ENCODE data around the gene DGKQ.

DGKQ gene

GRCh38 chr4:970854-971520 lies 2.4 kb downstream of the DGKQ start:
- DNase-seq (ENCODE audit: insufficient read length, low spot score) (no peak), FAIRE-seq (no peak)
- no peak for TF ChIP-seq TAF1 (IDR thresholded peaks at IDR 0.05; ENCODE audit: low read depth, low read length)
- TF ChIP-seq PAX5 (IDR thresholded peaks at IDR 0.05; ENCODE audit: insufficient read depth, low read length, severe bottlenecking) = no peak
- TF ChIP-seq SPI1 (IDR thresholded peaks at IDR 0.05; ENCODE audit: low read depth, low read length) = no peak
- no peak for TF ChIP-seq POLR2A (IDR thresholded peaks at IDR 0.05; ENCODE audit: low read depth, low read length)
- TF ChIP-seq POLR2AphosphoS5 (IDR thresholded peaks at IDR 0.05; ENCODE audit: low read depth, low read length) = no peak
- TF ChIP-seq POU2F2 (IDR thresholded peaks at IDR 0.05; ENCODE audit: low read depth, low read length) = no peak

DNA sequence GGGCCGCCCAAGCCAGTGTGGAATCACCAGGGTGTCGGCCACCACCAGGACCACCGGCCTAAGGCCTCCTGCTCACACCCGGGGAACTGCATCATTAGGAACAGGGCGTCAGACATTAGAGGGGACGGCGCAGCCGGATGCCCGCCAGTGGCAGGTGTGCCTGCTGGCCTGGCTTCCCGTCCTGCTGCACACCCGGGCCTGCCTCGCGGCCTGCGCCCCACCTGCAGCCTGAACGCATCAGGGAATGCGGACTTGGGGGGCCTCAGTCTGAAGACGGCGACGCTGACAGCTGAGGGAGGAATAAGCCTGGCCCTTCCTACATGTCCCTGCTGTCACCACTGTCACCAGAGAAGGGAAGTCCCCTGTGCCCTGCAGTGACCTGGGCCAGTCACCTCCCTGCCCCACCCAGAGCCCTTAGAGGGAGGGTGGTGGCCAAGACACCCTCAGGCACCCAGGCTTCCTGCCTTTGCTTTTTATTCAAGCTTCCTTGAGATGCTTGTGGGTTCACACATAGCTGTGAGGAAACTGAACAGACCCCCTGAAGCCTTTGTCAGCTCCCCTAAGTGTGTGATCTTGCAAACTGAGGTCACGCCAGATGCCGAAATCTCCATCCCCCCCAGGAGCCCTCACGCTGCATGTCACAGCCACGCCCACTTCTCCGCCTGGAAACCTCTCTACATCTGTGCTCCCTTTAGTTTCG lies 3.2 kb downstream of the DGKQ start:
- TF ChIP-seq TAF1 (IDR thresholded peaks at IDR 0.05; ENCODE audit: low read depth, low read length) (no peak), PAX5 (IDR thresholded peaks at IDR 0.05; ENCODE audit: insufficient read depth, low read length, severe bottlenecking) (no peak), POLR2AphosphoS5 (IDR thresholded peaks at IDR 0.05; ENCODE audit: low read depth, low read length) (no peak), POLR2A (IDR thresholded peaks at IDR 0.05; ENCODE audit: low read depth, low read length) (no peak), SPI1 (IDR thresholded peaks at IDR 0.05; ENCODE audit: low read depth, low read length) (no peak), POU2F2 (IDR thresholded peaks at IDR 0.05; ENCODE audit: low read depth, low read length) (no peak)
- no peak for DNase-seq (ENCODE audit: insufficient read length, low spot score)
- no peak for FAIRE-seq

DNA sequence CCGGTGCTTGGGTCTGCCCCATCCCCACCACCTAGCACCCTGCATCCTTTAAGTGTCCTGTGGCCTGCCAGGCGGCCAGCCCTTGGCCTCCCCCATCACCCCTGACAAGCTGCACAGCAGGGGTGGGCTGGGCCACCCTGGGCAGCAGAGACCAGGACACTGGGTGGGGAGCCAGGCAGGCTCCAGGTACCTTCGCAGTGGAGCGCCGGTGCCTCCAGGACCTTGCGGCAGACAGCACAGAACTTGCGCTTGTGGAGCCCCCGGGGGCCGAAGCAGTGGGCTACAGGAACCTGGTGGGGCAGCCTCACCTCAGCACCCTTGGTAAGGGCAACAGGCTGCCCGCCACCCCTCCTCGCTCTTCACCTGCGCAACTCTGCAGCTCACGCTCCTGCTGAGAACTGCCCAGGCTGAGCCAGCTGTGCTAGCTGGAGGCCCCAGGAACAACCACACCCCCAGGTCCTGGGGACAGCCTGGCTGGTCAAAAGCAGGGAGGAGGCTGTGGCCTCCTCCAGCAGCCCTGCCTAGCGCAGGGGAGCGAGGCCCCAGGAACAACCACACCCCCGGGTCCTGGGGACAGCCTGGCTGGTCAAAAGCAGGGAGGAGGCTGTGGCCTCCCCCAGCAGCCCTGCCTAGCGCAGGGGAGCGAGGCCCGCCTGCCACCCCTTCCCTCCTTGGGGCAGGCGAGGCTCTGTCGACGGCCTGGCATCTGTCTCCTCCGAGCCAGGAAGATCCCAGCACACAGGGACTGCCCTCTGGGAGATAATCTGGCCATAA lies 4.6 kb downstream of the DGKQ start:
- DNase-seq (ENCODE audit: insufficient read length, low spot score) (no peak), FAIRE-seq (no peak)

GRCh38 chr4:968221-968620 lies 5.1 kb downstream of the DGKQ start:
- FAIRE-seq (no peak), DNase-seq (ENCODE audit: insufficient read length, low spot score) (no peak)
- TF ChIP-seq POLR2A (IDR thresholded peaks at IDR 0.05; ENCODE audit: low read depth, low read length) (no peak), POLR2AphosphoS5 (IDR thresholded peaks at IDR 0.05; ENCODE audit: low read depth, low read length) (no peak), POU2F2 (IDR thresholded peaks at IDR 0.05; ENCODE audit: low read depth, low read length) (no peak), SPI1 (IDR thresholded peaks at IDR 0.05; ENCODE audit: low read depth, low read length) (no peak), PAX5 (IDR thresholded peaks at IDR 0.05; ENCODE audit: insufficient read depth, low read length, severe bottlenecking) (no peak), TAF1 (IDR thresholded peaks at IDR 0.05; ENCODE audit: low read depth, low read length) (no peak)

More for the DNA sequence above, 4.6 kb downstream of the DGKQ start:
- TF ChIP-seq PAX5 (IDR thresholded peaks at IDR 0.05; ENCODE audit: insufficient read depth, low read length, severe bottlenecking) = no peak
- TF ChIP-seq POLR2A (IDR thresholded peaks at IDR 0.05; ENCODE audit: low read depth, low read length) = no peak
- no peak for TF ChIP-seq POLR2AphosphoS5 (IDR thresholded peaks at IDR 0.05; ENCODE audit: low read depth, low read length)
- TF ChIP-seq SPI1 (IDR thresholded peaks at IDR 0.05; ENCODE audit: low read depth, low read length) = no peak
- TF ChIP-seq TAF1 (IDR thresholded peaks at IDR 0.05; ENCODE audit: low read depth, low read length) = no peak

DNA sequence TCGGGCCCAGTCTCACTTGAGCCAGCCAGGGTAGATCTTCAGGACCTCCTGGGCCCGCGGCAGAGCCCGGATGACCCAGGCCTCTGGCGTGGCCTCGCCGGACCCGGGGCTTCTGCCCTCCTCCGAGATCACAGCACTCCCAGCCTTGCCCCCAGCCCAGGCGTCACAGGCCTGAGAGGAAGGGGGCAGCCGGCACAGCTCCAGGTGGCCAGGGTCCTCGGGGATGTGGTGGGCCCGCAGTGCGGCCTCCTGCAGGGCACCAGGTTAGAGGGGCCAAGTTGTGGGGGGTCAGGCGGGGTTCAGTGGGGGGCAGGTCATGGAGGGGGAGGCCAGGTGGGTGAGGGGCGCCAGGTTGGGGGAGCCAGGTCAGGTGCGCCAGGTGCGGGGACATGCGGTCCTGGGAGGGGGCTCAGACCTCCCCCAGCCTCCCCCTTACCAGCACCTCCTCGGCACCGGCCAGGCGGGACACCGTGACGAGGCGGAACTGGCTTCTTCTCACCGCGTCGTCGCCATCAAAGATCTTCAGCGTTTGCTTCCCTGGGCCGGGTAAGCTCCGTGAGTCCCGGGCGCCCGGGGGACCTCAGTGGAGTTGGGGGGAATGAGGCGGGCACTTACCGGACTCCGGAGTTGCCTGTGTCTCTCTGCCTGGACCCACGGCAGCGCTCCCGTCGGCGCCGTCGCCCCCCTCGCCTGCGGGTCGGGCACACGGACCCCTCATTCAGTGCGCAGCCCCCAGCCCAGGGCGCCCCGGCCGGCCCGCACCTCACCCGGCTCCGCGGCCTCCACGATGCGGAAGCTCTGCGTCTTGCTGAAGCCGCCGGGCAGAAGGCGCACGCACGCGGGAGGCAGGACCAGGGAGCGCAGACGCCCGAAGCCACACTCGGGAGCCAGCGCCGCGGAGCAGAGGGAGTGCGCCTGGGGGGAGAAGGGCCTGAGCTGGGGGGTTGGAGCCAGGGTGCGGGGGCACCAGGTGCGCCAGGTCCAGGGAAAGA lies 6.0 kb downstream of the DGKQ start:
- no peak for FAIRE-seq
- no peak for DNase-seq (ENCODE audit: insufficient read length, low spot score)
- no peak for TF ChIP-seq TAF1 (IDR thresholded peaks at IDR 0.05; ENCODE audit: low read depth, low read length)
- no peak for TF ChIP-seq PAX5 (IDR thresholded peaks at IDR 0.05; ENCODE audit: insufficient read depth, low read length, severe bottlenecking)
- TF ChIP-seq POLR2A (IDR thresholded peaks at IDR 0.05; ENCODE audit: low read depth, low read length) = no peak
- no peak for TF ChIP-seq POU2F2 (IDR thresholded peaks at IDR 0.05; ENCODE audit: low read depth, low read length)
- no peak for TF ChIP-seq POLR2AphosphoS5 (IDR thresholded peaks at IDR 0.05; ENCODE audit: low read depth, low read length)
- TF ChIP-seq SPI1 (IDR thresholded peaks at IDR 0.05; ENCODE audit: low read depth, low read length) = no peak

- TF ChIP-seq POLR2A (IDR thresholded peaks at IDR 0.05; ENCODE audit: low read depth, low read length) = no peak
- no peak for TF ChIP-seq PAX5 (IDR thresholded peaks at IDR 0.05; ENCODE audit: insufficient read depth, low read length, severe bottlenecking)
- TF ChIP-seq SPI1 (IDR thresholded peaks at IDR 0.05; ENCODE audit: low read depth, low read length) = no peak
- no peak for TF ChIP-seq TAF1 (IDR thresholded peaks at IDR 0.05; ENCODE audit: low read depth, low read length)
- DNase-seq (ENCODE audit: insufficient read length, low spot score) = no peak
- FAIRE-seq = no peak
These were observed 6.9 kb downstream of the DGKQ start for GRCh38 chr4:966266-967112.

- DNase-seq (ENCODE audit: insufficient read length, low spot score) (no peak), FAIRE-seq (no peak)
- TF ChIP-seq POLR2A (IDR thresholded peaks at IDR 0.05; ENCODE audit: low read depth, low read length) (no peak), TAF1 (IDR thresholded peaks at IDR 0.05; ENCODE audit: low read depth, low read length) (no peak), PAX5 (IDR thresholded peaks at IDR 0.05; ENCODE audit: insufficient read depth, low read length, severe bottlenecking) (no peak), POU2F2 (IDR thresholded peaks at IDR 0.05; ENCODE audit: low read depth, low read length) (no peak), POLR2AphosphoS5 (IDR thresholded peaks at IDR 0.05; ENCODE audit: low read depth, low read length) (no peak), SPI1 (IDR thresholded peaks at IDR 0.05; ENCODE audit: low read depth, low read length) (no peak)
These were observed 7.6 kb downstream of the DGKQ start for GRCh38 chr4:965766-966134.
